Mesenteric fat pad (tissue), 1 donor: Measurements from ENCODE around the gene NPY1R. TPM values are rescaled to one million over a fixed set of nuclear protein-coding genes. Genes with fewer than 3 reads are reported as not detected.

ENCODE experiments used
- DNase-seq: peaks from one replicate; pipeline ENCODE4 v3.0.0-alpha.2; 2020; ENCODE audit warnings: low spot score
- total RNA-seq: library from RNA; stranded (reverse); fragmentation: NEBNext Ultra II Directional; extraction: Animal tissue kit (Norgen Biotek cat#: 25700); gene quantifications from one replicate; pipeline ENCODE4 v1.2.1, GENCODE V29; 2021
- donor health status: DM: yes; HTN: yes; CAD: no.

The NPY1R gene
- total RNA-seq, 1 donor from 2014 or later = 17.2 TPM

DNA sequence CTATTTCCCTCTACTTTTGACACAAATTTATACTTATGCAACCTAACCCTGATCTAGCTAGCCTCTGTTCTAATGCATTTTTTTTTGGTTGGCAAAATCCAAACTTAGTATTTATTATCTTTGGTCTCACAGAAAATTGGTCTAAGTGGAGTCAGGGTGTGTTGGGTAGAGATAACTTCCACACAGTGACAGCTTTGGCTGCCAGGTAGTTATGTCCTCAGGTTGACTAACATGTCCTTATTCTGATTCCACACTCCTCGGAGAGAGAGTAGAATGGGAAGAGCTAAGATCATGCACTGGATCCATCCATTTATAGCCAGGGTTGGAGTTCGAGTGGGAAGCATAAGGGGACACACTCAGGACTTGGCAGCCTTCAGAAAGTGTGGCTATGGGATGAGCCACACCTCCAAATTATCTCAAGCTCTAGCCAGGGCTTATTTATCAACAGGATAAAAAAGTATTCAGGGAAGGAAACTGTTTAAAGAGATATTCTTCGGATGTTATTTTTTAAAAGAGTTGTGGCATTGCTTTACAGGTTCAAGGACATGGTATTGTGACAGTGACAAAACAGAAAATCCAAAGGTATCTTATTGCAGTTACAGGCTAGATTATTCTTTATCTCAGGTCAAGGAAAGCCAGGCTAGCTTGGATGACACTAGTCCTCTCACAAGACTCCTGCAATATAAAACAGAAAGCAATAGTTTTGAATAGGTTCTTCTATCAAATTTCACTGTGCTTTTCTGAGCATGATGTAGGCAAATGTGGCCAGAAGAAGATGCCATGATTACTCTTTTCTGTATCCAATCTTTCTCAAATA lies 51.5 kb downstream of the NPY1R start:
- DNase-seq = no peak

DNA sequence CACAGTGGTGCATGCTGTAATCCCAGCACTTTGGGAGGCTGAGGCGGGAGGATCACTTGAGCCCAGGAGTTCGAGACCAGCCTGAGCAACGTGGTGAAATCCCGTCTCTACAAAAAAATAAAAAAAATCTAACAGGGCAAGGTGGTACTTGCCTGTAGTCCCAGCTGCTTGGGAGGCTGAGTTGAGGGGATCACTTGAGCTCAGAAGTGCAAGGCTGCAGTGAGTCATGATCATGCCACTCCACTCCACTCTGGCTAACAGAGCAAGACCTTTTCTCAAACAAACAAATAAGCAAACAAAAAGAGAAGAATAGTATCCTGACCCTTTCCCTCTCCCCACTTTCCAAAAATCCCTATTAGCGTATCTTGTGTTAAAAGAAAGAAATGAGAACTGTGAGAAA lies 52.7 kb downstream of the NPY1R start:
- no peak for DNase-seq

DNA sequence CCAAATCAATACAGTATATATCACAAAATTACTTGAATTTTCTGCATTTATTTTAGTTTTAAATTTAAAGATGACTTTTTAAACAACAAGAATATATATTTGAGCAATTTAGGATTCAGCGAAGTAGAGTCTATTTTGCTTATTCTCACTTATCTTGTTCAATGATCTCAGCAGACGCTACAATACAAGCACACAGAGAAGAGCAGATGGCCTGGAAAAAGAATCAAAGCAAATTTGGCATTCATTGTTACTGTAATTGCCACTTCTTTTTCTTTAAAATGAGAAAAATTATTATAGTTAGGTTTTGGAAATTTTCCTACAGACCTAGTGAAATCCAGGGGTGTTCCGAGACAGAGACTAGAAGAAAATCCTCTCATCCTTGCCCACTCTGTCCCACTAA lies 57.5 kb downstream of the NPY1R start:
- DNase-seq = no peak

Other genes starting within 250 kb of the NPY1R start
- gene NAF1, start 165.7 kb downstream of the NPY1R start, total RNA-seq = 23.4 TPM
- 3.5 TPM for gene NPY5R, start 11.3 kb upstream of the NPY1R start, total RNA-seq
- not detected for gene TKTL2, start 141.2 kb upstream of the NPY1R start, total RNA-seq
- gene TMA16, start 162.1 kb upstream of the NPY1R start, total RNA-seq = 18.3 TPM